Measurements from ENCODE around the gene HPCA.

DNA sequence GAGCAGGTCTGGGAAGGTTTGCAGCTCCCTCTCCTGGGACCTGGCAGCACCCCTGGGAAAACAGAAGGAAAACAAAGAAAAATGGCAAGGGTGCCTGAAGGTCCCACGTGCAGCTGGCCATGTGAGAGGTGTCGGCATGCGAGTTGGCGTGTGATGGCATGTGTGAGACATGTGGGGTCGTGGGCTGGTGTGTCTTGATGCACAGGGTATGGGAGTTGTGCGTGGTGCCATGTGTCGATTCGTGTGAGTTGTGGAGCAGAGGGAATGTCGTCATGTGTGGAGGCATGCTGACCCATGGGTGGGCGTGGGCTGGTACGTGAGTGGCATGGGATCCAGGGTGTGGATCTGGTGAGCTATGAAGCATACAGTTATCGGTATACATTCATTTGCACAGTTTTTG lies 1.3 kb downstream of the HPCA start:
- no peak for TF ChIP-seq POLR2A (IDR thresholded peaks at IDR 0.05)
- TF ChIP-seq, protein P1, sequence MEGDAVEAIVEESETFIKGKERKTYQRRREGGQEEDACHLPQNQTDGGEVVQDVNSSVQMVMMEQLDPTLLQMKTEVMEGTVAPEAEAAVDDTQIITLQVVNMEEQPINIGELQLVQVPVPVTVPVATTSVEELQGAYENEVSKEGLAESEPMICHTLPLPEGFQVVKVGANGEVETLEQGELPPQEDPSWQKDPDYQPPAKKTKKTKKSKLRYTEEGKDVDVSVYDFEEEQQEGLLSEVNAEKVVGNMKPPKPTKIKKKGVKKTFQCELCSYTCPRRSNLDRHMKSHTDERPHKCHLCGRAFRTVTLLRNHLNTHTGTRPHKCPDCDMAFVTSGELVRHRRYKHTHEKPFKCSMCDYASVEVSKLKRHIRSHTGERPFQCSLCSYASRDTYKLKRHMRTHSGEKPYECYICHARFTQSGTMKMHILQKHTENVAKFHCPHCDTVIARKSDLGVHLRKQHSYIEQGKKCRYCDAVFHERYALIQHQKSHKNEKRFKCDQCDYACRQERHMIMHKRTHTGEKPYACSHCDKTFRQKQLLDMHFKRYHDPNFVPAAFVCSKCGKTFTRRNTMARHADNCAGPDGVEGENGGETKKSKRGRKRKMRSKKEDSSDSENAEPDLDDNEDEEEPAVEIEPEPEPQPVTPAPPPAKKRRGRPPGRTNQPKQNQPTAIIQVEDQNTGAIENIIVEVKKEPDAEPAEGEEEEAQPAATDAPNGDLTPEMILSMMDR (IDR thresholded peaks at IDR 0.05), result no peak

Data from Peyer's patch (tissue), 4 donors.